Mesothelial cell of epicardium (in vitro differentiated cells): Measurements from ENCODE around the gene ITGB3BP. TPM values are rescaled to one million over a fixed set of nuclear protein-coding genes. Genes with fewer than 3 reads are reported as not detected.

Experiments
- DNase-seq, 2 experiments: peaks; one replicate each; pipeline ENCODE4 v3.0.0; 2021; ENCODE audit warnings: low spot score in 2 of 2; ENCODE audit not compliant: unreplicated experiment in 2 of 2
- H3K27ac Mint-ChIP-seq: 2 replicates; pipeline ENCODE4 v1.8.0; 2021; ENCODE audit warnings: mixed read lengths
- H3K27me3 Mint-ChIP-seq: 2 replicates; pipeline ENCODE4 v1.8.0; 2021; ENCODE audit warnings: low read depth, mixed read lengths
- H3K36me3 Mint-ChIP-seq: 2 replicates; pipeline ENCODE4 v1.8.0; 2021; ENCODE audit warnings: mixed read lengths
- H3K4me1 Mint-ChIP-seq: 2 replicates; pipeline ENCODE4 v1.8.0; 2021; ENCODE audit warnings: mixed read lengths
- H3K4me3 Mint-ChIP-seq: 2 replicates; pipeline ENCODE4 v1.8.0; 2021; ENCODE audit warnings: mild to moderate bottlenecking, moderate library complexity, mixed read lengths
- H3K9me3 Mint-ChIP-seq: 2 replicates; pipeline ENCODE4 v1.8.0; 2021; ENCODE audit warnings: mixed read lengths
- total RNA-seq: library from RNA; stranded (reverse); gene quantifications from 3 replicates; pipeline ENCODE4 v1.2.1, GENCODE V29; 2021
- TF ChIP-seq, protein P1 (sequence below): fragments of 200-600 bp; sonication (generic); IDR thresholded peaks from one replicate; pipeline ENCODE4 v1.5.0; 2021; ENCODE audit warnings: antibody characterized with exemption; ENCODE audit not compliant: unreplicated experiment

Gene ITGB3BP
- total RNA-seq, 1 donor from 2014 or later = 37.7 TPM

GRCh38 chr1:63407002-63407401 lies 116.0 kb downstream of the ITGB3BP start:
- TF ChIP-seq, protein P1, sequence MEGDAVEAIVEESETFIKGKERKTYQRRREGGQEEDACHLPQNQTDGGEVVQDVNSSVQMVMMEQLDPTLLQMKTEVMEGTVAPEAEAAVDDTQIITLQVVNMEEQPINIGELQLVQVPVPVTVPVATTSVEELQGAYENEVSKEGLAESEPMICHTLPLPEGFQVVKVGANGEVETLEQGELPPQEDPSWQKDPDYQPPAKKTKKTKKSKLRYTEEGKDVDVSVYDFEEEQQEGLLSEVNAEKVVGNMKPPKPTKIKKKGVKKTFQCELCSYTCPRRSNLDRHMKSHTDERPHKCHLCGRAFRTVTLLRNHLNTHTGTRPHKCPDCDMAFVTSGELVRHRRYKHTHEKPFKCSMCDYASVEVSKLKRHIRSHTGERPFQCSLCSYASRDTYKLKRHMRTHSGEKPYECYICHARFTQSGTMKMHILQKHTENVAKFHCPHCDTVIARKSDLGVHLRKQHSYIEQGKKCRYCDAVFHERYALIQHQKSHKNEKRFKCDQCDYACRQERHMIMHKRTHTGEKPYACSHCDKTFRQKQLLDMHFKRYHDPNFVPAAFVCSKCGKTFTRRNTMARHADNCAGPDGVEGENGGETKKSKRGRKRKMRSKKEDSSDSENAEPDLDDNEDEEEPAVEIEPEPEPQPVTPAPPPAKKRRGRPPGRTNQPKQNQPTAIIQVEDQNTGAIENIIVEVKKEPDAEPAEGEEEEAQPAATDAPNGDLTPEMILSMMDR = no peak
- no peak for DNase-seq
- Mint-ChIP-seq H3K4me1 (peaks cover 11% of the 10 kb centered on the region), H3K4me3 (no peak overlapping the region), H3K9me3 (no peaks in the 10 kb centered on the region), H3K27me3 (no peaks in the 10 kb centered on the region), H3K27ac (no peak overlapping the region), H3K36me3 (peaks cover 8% of the 10 kb centered on the region)

DNA sequence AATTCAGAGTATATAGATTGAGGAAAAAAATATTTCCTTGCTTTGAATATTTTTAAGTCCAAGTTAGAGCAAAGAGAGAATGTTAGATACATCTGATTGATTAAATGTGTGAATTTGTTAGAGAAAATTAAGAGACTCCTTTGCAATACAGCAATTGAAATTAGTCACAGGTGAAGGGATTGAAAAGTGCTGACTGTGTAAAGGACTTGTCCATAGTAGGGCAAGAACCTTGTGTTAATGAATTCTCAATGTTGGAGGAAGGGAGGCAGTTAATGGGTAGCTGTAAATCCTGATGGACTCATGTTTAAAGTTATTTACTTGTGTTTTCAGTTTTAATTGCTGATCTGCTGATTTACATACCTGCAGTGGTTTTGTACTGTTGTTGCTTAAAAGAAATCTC lies 117.0 kb downstream of the ITGB3BP start:
- Mint-ChIP-seq H3K27me3 (no peaks in the 10 kb centered on the region), H3K4me3 (no peak overlapping the region), H3K4me1 (peaks cover 8% of the 10 kb centered on the region), H3K9me3 (no peaks in the 10 kb centered on the region), H3K36me3 (peaks cover 8% of the 10 kb centered on the region), H3K27ac (no peak overlapping the region)
- DNase-seq = no peak
- TF ChIP-seq, protein P1 = no peak

DNA sequence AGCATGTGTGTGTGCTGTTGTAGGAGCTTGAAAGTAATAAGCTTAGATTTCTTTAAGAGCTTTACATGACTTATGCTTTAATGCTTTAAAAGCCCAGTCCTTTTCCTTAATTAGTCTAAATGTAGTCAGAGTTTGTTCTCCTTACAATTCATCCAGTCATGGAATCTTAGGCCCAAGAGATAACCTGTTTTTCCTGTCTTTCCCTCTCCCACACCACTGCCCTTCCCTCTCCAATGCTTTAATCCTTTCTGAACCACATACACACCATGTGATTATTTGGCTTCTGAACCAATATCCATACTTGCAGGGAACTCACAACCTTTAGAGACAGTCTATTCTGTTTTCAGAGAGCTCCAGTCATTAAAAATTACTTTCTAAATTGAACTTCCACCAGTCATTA lies 118.0 kb downstream of the ITGB3BP start:
- H3K27me3 Mint-ChIP-seq = no peaks in the 10 kb centered on the region
- peaks cover 7% of the 10 kb centered on the region for H3K4me1 Mint-ChIP-seq
- TF ChIP-seq, protein P1 = no peak
- no peaks in the 10 kb centered on the region for H3K9me3 Mint-ChIP-seq
- H3K27ac Mint-ChIP-seq = peak overlapping the region; percentile 36
- H3K4me3 Mint-ChIP-seq = no peak overlapping the region
- H3K36me3 Mint-ChIP-seq = peaks cover 9% of the 10 kb centered on the region
- DNase-seq = no peak

- H3K9me3 Mint-ChIP-seq = peaks cover 4% of the 10 kb centered on the region
- DNase-seq = no peak
- no peaks in the 10 kb centered on the region for H3K27me3 Mint-ChIP-seq
- H3K36me3 Mint-ChIP-seq = peaks cover 21% of the 10 kb centered on the region
- peaks cover 7% of the 10 kb centered on the region for H3K4me1 Mint-ChIP-seq
- H3K4me3 Mint-ChIP-seq = no peak overlapping the region
- no peak overlapping the region for H3K27ac Mint-ChIP-seq
- TF ChIP-seq, protein P1 = no peak
These were observed 119.6 kb downstream of the ITGB3BP start for GRCh38 chr1:63403386-63403785.

GRCh38 chr1:63401945-63402344 lies 121.1 kb downstream of the ITGB3BP start:
- Mint-ChIP-seq H3K36me3 (peaks cover 23% of the 10 kb centered on the region), H3K4me1 (peaks cover 7% of the 10 kb centered on the region), H3K4me3 (no peak overlapping the region), H3K27me3 (no peaks in the 10 kb centered on the region), H3K9me3 (peaks cover 4% of the 10 kb centered on the region), H3K27ac (no peak overlapping the region)
- DNase-seq = no peak
- TF ChIP-seq, protein P1 = no peak

Other genes with a start within 250 kb of the ITGB3BP start
- gene FOXD3, start 200.7 kb downstream of the ITGB3BP start, total RNA-seq = not detected in 3 replicates
- gene ALG6, start 155.6 kb downstream of the ITGB3BP start, total RNA-seq = 20.0 to 21.7 TPM (median 20.3 TPM) in 3 replicates
- gene EFCAB7, start 300 bp upstream of the ITGB3BP start, total RNA-seq = 8.5 to 10.7 TPM (median 9.6 TPM) in 3 replicates
- 43.8 to 46.8 TPM (median 46.0 TPM) in 3 replicates for gene PGM1, start 70.2 kb upstream of the ITGB3BP start, total RNA-seq